A673 (cell line): ENCODE measurements around the gene SCUBE3. TPM values are rescaled to one million over a fixed set of nuclear protein-coding genes. Genes with fewer than 3 reads are reported as not detected.

Experiments
- BruUV-seq: library from RNA; stranded (reverse); fragments of 400-500 nt; replicated peaks from 2 replicates; lab custom pipeline; 2021; lab: Mats Ljungman, UMichigan
- CTCF ChIA-PET: fragments of 300-600 bp; sonication (Branson Sonifier 250); formaldehyde crosslinking; loops from one replicate; lab custom pipeline; 2022; ENCODE audit warnings: antibody characterized with exemption; lab: Charles Lee
- POLR2A ChIA-PET: fragments of 300-600 bp; sonication (Branson Sonifier 250); formaldehyde crosslinking; loops from one replicate; lab custom pipeline; 2022; ENCODE audit warnings: antibody characterized with exemption; ENCODE audit not compliant: low non-redundant PET; lab: Charles Lee
- DNase-seq: peaks from one replicate; pipeline ENCODE4 v3.0.0-alpha.2; 2015; ENCODE audit warnings: low spot score
- H3K27ac ChIP-seq: fragments of 200-600 bp; sonication (generic); 2 replicates; pipeline ENCODE4 v1.5.1; 2016; ENCODE audit warnings: mixed run types, low read depth, mild to moderate bottlenecking, mixed read lengths, antibody characterized with exemption, low read length; ENCODE audit not compliant: poor library complexity, severe bottlenecking
- H3K27me3 ChIP-seq: fragments of 200-600 bp; sonication (generic); replicated peaks from 2 replicates; pipeline ENCODE4 v1.6.1; 2017; ENCODE audit warnings: mixed run types, low read depth, mild to moderate bottlenecking, mixed read lengths, antibody characterized with exemption, low read length; ENCODE audit not compliant: insufficient read depth, poor library complexity
- H3K36me3 ChIP-seq: fragments of 200-600 bp; sonication (generic); 2 replicates; pipeline ENCODE4 v1.6.1; 2016; ENCODE audit warnings: mixed run types, mild to moderate bottlenecking, mixed read lengths, antibody characterized with exemption, low read length; ENCODE audit not compliant: insufficient read depth, poor library complexity, severe bottlenecking
- H3K4me1 ChIP-seq: fragments of 200-600 bp; sonication (generic); 2 replicates; pipeline ENCODE4 v1.6.1; 2017; ENCODE audit warnings: mixed run types, mild to moderate bottlenecking, mixed read lengths, antibody characterized with exemption, low read length; ENCODE audit not compliant: insufficient read depth, poor library complexity, severe bottlenecking
- H3K4me3 ChIP-seq: fragments of 200-600 bp; sonication (generic); 2 replicates; pipeline ENCODE4 v1.5.1; 2016; ENCODE audit warnings: low read depth, mixed run types, mild to moderate bottlenecking, mixed read lengths, low read length; ENCODE audit not compliant: poor library complexity, severe bottlenecking
- H3K9me3 ChIP-seq: fragments of 200-600 bp; sonication (generic); 2 replicates; pipeline ENCODE4 v1.6.1; 2016; ENCODE audit warnings: mixed run types, low read depth, mild to moderate bottlenecking, mixed read lengths, antibody characterized with exemption, low read length; ENCODE audit not compliant: poor library complexity, severe bottlenecking
- CTCF ChIP-seq: fragments of 300-800, 200-600 bp; sonication (generic); conservative IDR thresholded peaks from 2 replicates; pipeline ENCODE4 v1.5.1; 2017; ENCODE audit warnings: low read depth, mild to moderate bottlenecking, antibody characterized with exemption, low read length, moderate library complexity, mixed read lengths
- EZH2 ChIP-seq: fragments of 200-600 bp; sonication (generic); IDR thresholded peaks from 2 replicates; pipeline ENCODE4 v1.6.1; 2017; ENCODE audit warnings: borderline replicate concordance, low read depth, mild to moderate bottlenecking, mixed read lengths, antibody characterized with exemption, low read length; ENCODE audit not compliant: poor library complexity, severe bottlenecking
- intact Hi-C: fragments of 100-400 bp; cut with micrococcal nuclease; formaldehyde crosslinking; loops from one replicate; pipeline ENCODE4 v1.10.0; 2022; ENCODE audit not compliant: unreplicated experiment
- total RNA-seq: library from RNA; stranded (reverse); gene quantifications from 2 replicates; pipeline ENCODE4 v1.2.3, GENCODE V29; 2021

The SCUBE3 gene
- total RNA-seq, 1 experiment from 2014 or later, result 0.04 TPM

- DNase-seq, result no peak
- CTCF ChIA-PET, result no interaction called here
- Histone ChIP-seq H3K4me3 (no peak overlapping the region), H3K27ac (no peak overlapping the region), H3K36me3 (no peaks in the 10 kb centered on the region), H3K27me3 (no peaks in the 10 kb centered on the region), H3K4me1 (no peaks in the 10 kb centered on the region), H3K9me3 (no peaks in the 10 kb centered on the region)
- TF ChIP-seq EZH2, result no peak
- TF ChIP-seq CTCF, result no peak
- intact Hi-C loops, result no loop called here
- POLR2A ChIA-PET, result no interaction called here
- no TSS peak for BruUV-seq
Measured at GRCh38 chr6:35267897-35268296, 54.1 kb downstream of the SCUBE3 start.

DNA sequence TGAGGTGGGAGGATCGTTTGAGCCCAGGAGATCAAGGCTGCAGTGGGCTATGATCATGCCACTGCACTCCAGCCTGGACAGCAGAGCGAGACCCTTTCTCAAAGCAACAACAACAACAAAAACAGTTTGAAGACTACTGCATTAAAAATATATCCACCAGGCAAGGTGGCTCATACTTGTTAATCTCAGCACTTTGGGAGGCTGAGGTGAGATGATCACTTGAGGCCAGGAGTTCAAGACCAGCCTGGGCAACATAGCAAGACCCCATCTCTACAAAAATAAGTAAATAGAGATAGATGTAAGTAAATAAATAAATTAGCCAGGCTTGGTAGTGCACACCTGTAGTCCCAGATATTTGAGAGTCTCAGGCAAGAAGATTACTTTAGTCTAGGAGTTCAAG, 58.2 kb downstream of the SCUBE3 start:
- no peak overlapping the region for H3K27ac ChIP-seq
- H3K9me3 ChIP-seq, result no peaks in the 10 kb centered on the region
- BruUV-seq, result no TSS peak
- DNase-seq, result no peak
- H3K36me3 ChIP-seq, result no peaks in the 10 kb centered on the region
- H3K4me1 ChIP-seq, result no peaks in the 10 kb centered on the region
- ChIA-PET CTCF (no interaction called here), POLR2A (no interaction called here)
- H3K4me3 ChIP-seq, result no peak overlapping the region
- intact Hi-C loops, result no loop called here
- no peaks in the 10 kb centered on the region for H3K27me3 ChIP-seq
- no peak for TF ChIP-seq EZH2
- no peak for TF ChIP-seq CTCF

GRCh38 chr6:35273822-35274559, 60.2 kb downstream of the SCUBE3 start:
- H3K27ac ChIP-seq, result no peak overlapping the region
- intact Hi-C loops, result no loop called here
- TF ChIP-seq EZH2 (no peak), CTCF (no peak)
- POLR2A ChIA-PET, result no interaction called here
- no peaks in the 10 kb centered on the region for H3K4me1 ChIP-seq
- no peaks in the 10 kb centered on the region for H3K9me3 ChIP-seq
- CTCF ChIA-PET, result no interaction called here
- H3K4me3 ChIP-seq, result no peak overlapping the region
- DNase-seq, result no peak
- BruUV-seq, result no TSS peak
- no peaks in the 10 kb centered on the region for H3K27me3 ChIP-seq
- no peaks in the 10 kb centered on the region for H3K36me3 ChIP-seq
